Hepatocyte (in vitro differentiated cells): ENCODE results near the gene ZNF446.

ENCODE experiments used
- EZH2 ChIP-seq: fragments of 200-600 bp; sonication (generic); IDR thresholded peaks from 2 replicates; pipeline ENCODE4 v1.6.1; 2016; ENCODE audit warnings: antibody characterized with exemption, mild to moderate bottlenecking, borderline replicate concordance
- TF ChIP-seq, protein P1 (sequence below): fragments of 200-600 bp; sonication (generic); IDR thresholded peaks from 2 replicates; pipeline ENCODE4 v1.5.1; 2016; ENCODE audit warnings: antibody characterized with exemption, mild to moderate bottlenecking; ENCODE audit not compliant: poor library complexity

DNA sequence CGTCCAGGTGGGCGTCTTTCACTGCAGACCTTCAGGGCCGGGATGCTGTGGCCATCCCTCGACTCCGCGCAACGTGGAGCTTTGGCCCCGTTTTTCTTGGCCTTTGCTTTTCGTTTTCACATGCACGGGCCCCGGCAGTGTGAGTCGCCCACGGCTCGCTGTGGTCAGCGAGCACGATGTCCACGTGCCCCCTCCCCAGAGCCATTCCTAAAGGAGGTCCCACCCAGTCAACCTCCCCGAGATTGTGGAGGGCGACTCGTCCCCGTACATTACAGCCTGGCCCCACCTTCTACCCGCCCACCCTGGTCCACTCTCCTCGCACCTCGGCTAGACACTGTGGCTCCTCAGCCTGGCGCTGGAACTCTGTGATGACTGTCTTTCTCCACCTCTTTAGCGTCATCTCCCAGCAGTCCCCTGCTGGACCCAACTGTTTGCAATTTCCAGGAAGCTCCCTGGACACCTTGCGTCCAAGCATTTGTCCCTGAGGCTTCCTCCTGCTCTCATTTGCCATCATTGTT lies 405 bp downstream of the ZNF446 start:
- TF ChIP-seq, protein P1, sequence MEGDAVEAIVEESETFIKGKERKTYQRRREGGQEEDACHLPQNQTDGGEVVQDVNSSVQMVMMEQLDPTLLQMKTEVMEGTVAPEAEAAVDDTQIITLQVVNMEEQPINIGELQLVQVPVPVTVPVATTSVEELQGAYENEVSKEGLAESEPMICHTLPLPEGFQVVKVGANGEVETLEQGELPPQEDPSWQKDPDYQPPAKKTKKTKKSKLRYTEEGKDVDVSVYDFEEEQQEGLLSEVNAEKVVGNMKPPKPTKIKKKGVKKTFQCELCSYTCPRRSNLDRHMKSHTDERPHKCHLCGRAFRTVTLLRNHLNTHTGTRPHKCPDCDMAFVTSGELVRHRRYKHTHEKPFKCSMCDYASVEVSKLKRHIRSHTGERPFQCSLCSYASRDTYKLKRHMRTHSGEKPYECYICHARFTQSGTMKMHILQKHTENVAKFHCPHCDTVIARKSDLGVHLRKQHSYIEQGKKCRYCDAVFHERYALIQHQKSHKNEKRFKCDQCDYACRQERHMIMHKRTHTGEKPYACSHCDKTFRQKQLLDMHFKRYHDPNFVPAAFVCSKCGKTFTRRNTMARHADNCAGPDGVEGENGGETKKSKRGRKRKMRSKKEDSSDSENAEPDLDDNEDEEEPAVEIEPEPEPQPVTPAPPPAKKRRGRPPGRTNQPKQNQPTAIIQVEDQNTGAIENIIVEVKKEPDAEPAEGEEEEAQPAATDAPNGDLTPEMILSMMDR = no peak
- TF ChIP-seq EZH2 = no peak
